ENCODE measurements around the gene ACTR6.

The ACTR6 gene

GRCh38 chr12:100266835-100267602 is 66.4 kb downstream of the ACTR6 start, which contains the start of the genes DEPDC4 and SCYL2:
Gene DEPDC4, minus strand, starts transcription at chr12:100267079. Its CDS starts 3 bp downstream, at chr12:100267076.
Gene SCYL2, plus strand, starts transcription at chr12:100267177. Its CDS starts 15,794 bp downstream, at chr12:100282971.
- DNase-seq = peak; percentile 99

GRCh38 chr12:100267603-100268281 is 67.1 kb downstream of the ACTR6 start:
- DNase-seq = no peak

GRCh38 chr12:100268835-100269564 is 68.4 kb downstream of the ACTR6 start:
- DNase-seq = no peak

- DNase-seq = no peak
Observed at GRCh38 chr12:100273782-100274181, 73.2 kb downstream of the ACTR6 start.
